ENCODE results near the gene PHF10. TPM values are rescaled to one million over a fixed set of nuclear protein-coding genes. Genes with fewer than 3 reads are reported as not detected.

PHF10 gene
- total RNA-seq, 3 donors from 2014 or later = 27.9 to 79.1 (median 29.8) TPM

- H3K36me3 ChIP-seq (ENCODE audit: low read depth) = peaks cover 4% of the 10 kb centered on the region
Observed at GRCh38 chr6:169678342-169678741, 46.0 kb downstream of the PHF10 start.

GRCh38 chr6:169677096-169677495 lies 47.2 kb downstream of the PHF10 start:
- Histone ChIP-seq H3K9me3 (no peaks in the 10 kb centered on the region), H3K4me1 (ENCODE audit: low read depth) (no peaks in the 10 kb centered on the region), H3K4me3 (no peak overlapping the region), H3K36me3 (ENCODE audit: low read depth) (peaks cover 4% of the 10 kb centered on the region)
- TF ChIP-seq CTCF (IDR thresholded peaks at IDR 0.05) = no peak
- DNase-seq = no peak
- intact Hi-C loops (cut with DNase I, micrococcal nuclease) = no loop called here
- ATAC-seq = no peak

More at GRCh38 chr6:169678342-169678741, 46.0 kb downstream of the PHF10 start:
- DNase-seq = no peak
- intact Hi-C loops (cut with DNase I, micrococcal nuclease) = no loop called here
- no peak for ATAC-seq
- no peak for TF ChIP-seq CTCF (IDR thresholded peaks at IDR 0.05)
- H3K4me1 ChIP-seq (ENCODE audit: low read depth) = no peaks in the 10 kb centered on the region
- H3K9me3 ChIP-seq = no peaks in the 10 kb centered on the region
- H3K4me3 ChIP-seq = no peak overlapping the region

GRCh38 chr6:169675011-169675410 lies 49.3 kb downstream of the PHF10 start:
- intact Hi-C loops (cut with DNase I, micrococcal nuclease) = no loop called here
- Histone ChIP-seq H3K4me1 (ENCODE audit: low read depth) (no peaks in the 10 kb centered on the region), H3K36me3 (ENCODE audit: low read depth) (peaks cover 4% of the 10 kb centered on the region), H3K4me3 (no peak overlapping the region), H3K9me3 (no peaks in the 10 kb centered on the region)
- no peak for TF ChIP-seq CTCF (IDR thresholded peaks at IDR 0.05)
- ATAC-seq = no peak
- no peak for DNase-seq

- Histone ChIP-seq H3K4me1 (ENCODE audit: low read depth) (no peaks in the 10 kb centered on the region), H3K9me3 (no peaks in the 10 kb centered on the region), H3K36me3 (ENCODE audit: low read depth) (no peaks in the 10 kb centered on the region), H3K4me3 (no peak overlapping the region)
- no peak for ATAC-seq
- TF ChIP-seq CTCF (IDR thresholded peaks at IDR 0.05) = no peak
- DNase-seq = no peak
- intact Hi-C loops (cut with DNase I, micrococcal nuclease) = no loop called here
Observed at GRCh38 chr6:169671563-169671962, 52.7 kb downstream of the PHF10 start.

GRCh38 chr6:169669889-169670288 lies 54.4 kb downstream of the PHF10 start:
- Histone ChIP-seq H3K4me3 (no peak overlapping the region), H3K9me3 (no peaks in the 10 kb centered on the region), H3K36me3 (ENCODE audit: low read depth) (no peaks in the 10 kb centered on the region), H3K4me1 (ENCODE audit: low read depth) (no peaks in the 10 kb centered on the region)
- DNase-seq (no peak), ATAC-seq (no peak)
- no peak for TF ChIP-seq CTCF (IDR thresholded peaks at IDR 0.05)
- intact Hi-C loops (cut with DNase I, micrococcal nuclease) = no loop called here

- intact Hi-C loops (cut with DNase I, micrococcal nuclease) = no loop called here
- ATAC-seq = no peak
- TF ChIP-seq CTCF (IDR thresholded peaks at IDR 0.05) = no peak
Observed at GRCh38 chr6:169669147-169669546, 55.2 kb downstream of the PHF10 start.

More at GRCh38 chr6:169669147-169669546, 55.2 kb downstream of the PHF10 start:
- no peaks in the 10 kb centered on the region for H3K36me3 ChIP-seq (ENCODE audit: low read depth)
- no peaks in the 10 kb centered on the region for H3K4me1 ChIP-seq (ENCODE audit: low read depth)
- DNase-seq = no peak
- no peaks in the 10 kb centered on the region for H3K9me3 ChIP-seq
- H3K4me3 ChIP-seq = no peak overlapping the region
